GM18858 (cell line): ENCODE results near the gene SGPP2.
"Not testable (repeated sequence)": the region's sequence is repeated elsewhere in the genome, so short reads cannot be mapped to it uniquely, and the experiment has no call there.

Source experiments
- ATAC-seq: cut with Tn5 transposase; IDR thresholded peaks from one replicate; pipeline ENCODE4 v1.9.1; 2021; ENCODE audit not compliant: unreplicated experiment

Gene SGPP2

GRCh38 chr2:222575618-222576017 lies 151.3 kb downstream of the SGPP2 start:
- no peak for ATAC-seq

GRCh38 chr2:222576171-222577081 lies 152.1 kb downstream of the SGPP2 start:
- ATAC-seq, result no peak

- no peak for ATAC-seq
Measured at GRCh38 chr2:222577341-222577740, 153.0 kb downstream of the SGPP2 start.

- no peak for ATAC-seq
Measured at GRCh38 chr2:222582928-222583327, 158.6 kb downstream of the SGPP2 start.

GRCh38 chr2:222584589-222584988 lies 160.2 kb downstream of the SGPP2 start:
- ATAC-seq, result not testable (repeated sequence)

- ATAC-seq, result no peak
Measured at GRCh38 chr2:222591661-222592060, 167.3 kb downstream of the SGPP2 start.

GRCh38 chr2:222592176-222592575 lies 167.8 kb downstream of the SGPP2 start:
- ATAC-seq, result no peak

GRCh38 chr2:222594679-222595078 lies 170.3 kb downstream of the SGPP2 start:
- ATAC-seq, result no peak

GRCh38 chr2:222595581-222595980 lies 171.2 kb downstream of the SGPP2 start:
- no peak for ATAC-seq

- ATAC-seq, result no peak
Measured at GRCh38 chr2:222598611-222599010, 174.3 kb downstream of the SGPP2 start.

GRCh38 chr2:222603501-222603900 lies 179.2 kb downstream of the SGPP2 start:
- no peak for ATAC-seq

GRCh38 chr2:222604749-222605515 lies 180.6 kb downstream of the SGPP2 start:
- ATAC-seq, result no peak

GRCh38 chr2:222606306-222606705 lies 182.0 kb downstream of the SGPP2 start:
- ATAC-seq, result no peak

GRCh38 chr2:222608081-222608480 lies 183.7 kb downstream of the SGPP2 start:
- ATAC-seq, result no peak

- no peak for ATAC-seq
Measured at GRCh38 chr2:222609381-222609780, 185.0 kb downstream of the SGPP2 start.
